Upper lobe of left lung (tissue), 6 donors: Measurements from ENCODE around the gene ITPRIP. TPM values are rescaled to one million over a fixed set of nuclear protein-coding genes. Genes with fewer than 3 reads are reported as not detected.

Experiments used
- ATAC-seq, 2 donors: fragments of 200-7000 bp; cut with Tn5 transposase; one replicate each; pipeline ENCODE4 v1.9.1; 2022; ENCODE audit warnings: mild to moderate bottlenecking in 2 of 2, moderate library complexity in 2 of 2; ENCODE audit not compliant: low FRiP score in 2 of 2
- DNase-seq, 2 donors: peaks; one replicate each; pipeline ENCODE4 v3.0.0-alpha.2; 2019 to 2020
- H3K27ac ChIP-seq, 4 donors: fragments of 200-600 bp; sonication (generic); one replicate each; pipeline ENCODE4 v1.5.1; 2016 to 2019
- H3K27me3 ChIP-seq, 4 donors: fragments of 200-600 bp; sonication (generic); one replicate each; pipeline ENCODE4 v1.5.1; 2017 to 2019
- H3K36me3 ChIP-seq, 4 donors: fragments of 200-600 bp; sonication (generic); one replicate each; pipeline ENCODE4 v1.5.1; 2016 to 2019
- H3K4me1 ChIP-seq, 4 donors: fragments of 200-600 bp; sonication (generic); one replicate each; pipeline ENCODE4 v1.5.1; 2018 to 2019
- H3K4me3 ChIP-seq, 4 donors: fragments of 200-600 bp; sonication (generic); one replicate each; pipeline ENCODE4 v1.5.1; 2017 to 2019; ENCODE audit warnings: mild to moderate bottlenecking in 2 of 4, moderate library complexity in 1 of 4
- H3K9me3 ChIP-seq, 4 donors: fragments of 200-600 bp; sonication (generic); one replicate each; pipeline ENCODE4 v1.5.1; 2018 to 2019
- EP300 ChIP-seq, 4 donors: sonication (generic); formaldehyde crosslinking; IDR thresholded peaks; one replicate each; pipeline ENCODE4 v1.5.1; 2017; ENCODE audit warnings: antibody characterized with exemption in 4 of 4, control low read depth in 2 of 4
- POLR2A ChIP-seq, 4 donors: fragments of 450-650 bp; IDR thresholded peaks; one replicate each; pipeline ENCODE4 v1.5.1; 2016 to 2017; ENCODE audit warnings: antibody characterized with exemption in 4 of 4, mild to moderate bottlenecking in 2 of 4
- POLR2AphosphoS5 ChIP-seq, 2 donors: sonication (generic); formaldehyde crosslinking; IDR thresholded peaks; one replicate each; pipeline ENCODE4 v1.5.1; 2017; ENCODE audit warnings: antibody characterized with exemption in 2 of 2
- WGBS, 2 donors: methylation state at CpG; one replicate each; pipeline ENCODE4 v1.1.5; 2017 to 2018; 5-methylcytosine and 5-hydroxymethylcytosine counted together
- total RNA-seq, 6 donors: library from RNA; depleted of rRNA in 4 of 6; stranded (reverse); fragments of >200 nt in 4 of 6; gene quantifications; one replicate each; pipeline versions ENCODE4 v1.1.0 to v1.2.1, GENCODE V29; 2016 to 2021
- TF ChIP-seq, protein P1 (sequence below), 6 experiments: fragments of 450-650 bp in 4 of 6; fragments of 200-600 bp in 2 of 6; sonication (generic) in 2 of 6; IDR thresholded peaks; one replicate each; pipeline ENCODE4 v1.5.1; 2016 to 2019; ENCODE audit warnings: antibody characterized with exemption in 6 of 6
- donor health status: DM: no; HTN: no; CAD: no; lungs with moderate emphysema.
- donor health status: DM: no; HTN: yes; CAD: no; lungs with severe emphysema.

ITPRIP gene
- total RNA-seq, 6 donors from 2014 or later, result 28.3 to 86.2 (median 34.4) TPM

- H3K36me3 ChIP-seq, result no peaks in the 10 kb centered on the region
- no peaks in the 10 kb centered on the region for H3K27me3 ChIP-seq
- peaks cover 0 to 11% (median 5%) of the 10 kb centered on the region in 4 donors for H3K9me3 ChIP-seq
- no peaks in the 10 kb centered on the region for H3K4me1 ChIP-seq
- no peak overlapping the region for H3K27ac ChIP-seq
- TF ChIP-seq, protein P1, sequence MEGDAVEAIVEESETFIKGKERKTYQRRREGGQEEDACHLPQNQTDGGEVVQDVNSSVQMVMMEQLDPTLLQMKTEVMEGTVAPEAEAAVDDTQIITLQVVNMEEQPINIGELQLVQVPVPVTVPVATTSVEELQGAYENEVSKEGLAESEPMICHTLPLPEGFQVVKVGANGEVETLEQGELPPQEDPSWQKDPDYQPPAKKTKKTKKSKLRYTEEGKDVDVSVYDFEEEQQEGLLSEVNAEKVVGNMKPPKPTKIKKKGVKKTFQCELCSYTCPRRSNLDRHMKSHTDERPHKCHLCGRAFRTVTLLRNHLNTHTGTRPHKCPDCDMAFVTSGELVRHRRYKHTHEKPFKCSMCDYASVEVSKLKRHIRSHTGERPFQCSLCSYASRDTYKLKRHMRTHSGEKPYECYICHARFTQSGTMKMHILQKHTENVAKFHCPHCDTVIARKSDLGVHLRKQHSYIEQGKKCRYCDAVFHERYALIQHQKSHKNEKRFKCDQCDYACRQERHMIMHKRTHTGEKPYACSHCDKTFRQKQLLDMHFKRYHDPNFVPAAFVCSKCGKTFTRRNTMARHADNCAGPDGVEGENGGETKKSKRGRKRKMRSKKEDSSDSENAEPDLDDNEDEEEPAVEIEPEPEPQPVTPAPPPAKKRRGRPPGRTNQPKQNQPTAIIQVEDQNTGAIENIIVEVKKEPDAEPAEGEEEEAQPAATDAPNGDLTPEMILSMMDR (IDR thresholded peaks at IDR 0.05), result no peak
- TF ChIP-seq POLR2A (IDR thresholded peaks at IDR 0.05) (no peak), POLR2AphosphoS5 (IDR thresholded peaks at IDR 0.05) (no peak), EP300 (IDR thresholded peaks at IDR 0.05) (no peak)
- 77 to 92% methylated on average over 1 of the region's 1 CpG for WGBS, 2 donors
- H3K4me3 ChIP-seq, result no peak overlapping the region
- DNase-seq (no peak), ATAC-seq (no peak)
These were observed 36.3 kb upstream of the ITPRIP start for GRCh38 chr10:104374591-104374990.

DNA sequence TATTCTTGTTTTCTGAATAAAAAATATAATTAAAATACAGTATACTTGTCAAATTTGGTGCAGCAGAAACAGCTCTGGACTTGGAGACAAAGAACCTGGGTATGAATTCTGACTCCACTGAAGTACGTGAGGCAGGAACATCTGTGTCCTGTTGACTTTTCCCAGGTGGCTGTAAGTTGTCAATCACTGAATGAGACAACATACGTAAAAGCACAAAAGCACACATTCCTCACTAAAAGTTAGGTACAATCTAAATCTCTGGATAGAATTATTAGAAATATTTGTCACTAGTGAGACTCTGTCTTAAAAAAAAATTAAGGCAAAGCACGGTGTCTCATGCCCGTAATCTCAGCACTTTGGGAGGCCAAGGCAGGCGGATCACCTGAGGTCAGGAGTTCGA lies 33.5 kb upstream of the ITPRIP start:
- TF ChIP-seq EP300 (IDR thresholded peaks at IDR 0.05), result no peak
- TF ChIP-seq POLR2AphosphoS5 (IDR thresholded peaks at IDR 0.05), result no peak
- TF ChIP-seq, protein P1 (IDR thresholded peaks at IDR 0.05), result no peak
- TF ChIP-seq POLR2A (IDR thresholded peaks at IDR 0.05), result no peak

DNA sequence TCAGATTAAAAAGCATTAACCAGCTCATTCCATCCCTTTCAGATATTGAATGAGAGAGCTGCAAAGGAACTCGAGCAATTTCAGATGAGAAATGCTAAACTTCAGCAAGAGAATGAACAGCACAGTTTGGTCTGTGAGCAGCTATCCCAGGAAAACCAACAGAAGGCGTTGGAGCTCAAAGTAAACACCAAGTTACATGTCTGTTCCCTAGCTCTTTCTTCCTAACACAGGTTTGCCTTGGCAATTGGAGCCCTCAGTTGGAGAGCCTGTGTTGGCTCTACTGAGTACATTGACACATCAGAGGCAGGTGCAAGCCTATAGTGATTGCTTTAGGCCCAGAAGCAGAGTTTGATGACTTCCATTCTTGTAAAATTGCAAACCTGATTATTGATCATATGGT lies 30.1 kb upstream of the ITPRIP start:
- WGBS, 2 donors, result 52 to 54% methylated on average over 2 of the region's 2 CpGs
- no peak for ATAC-seq
- Histone ChIP-seq H3K27me3 (no peaks in the 10 kb centered on the region), H3K4me3 (no peak overlapping the region), H3K36me3 (no peaks in the 10 kb centered on the region), H3K9me3 (peaks cover 0 to 11% (median 5%) of the 10 kb centered on the region in 4 donors), H3K4me1 (no peaks in the 10 kb centered on the region), H3K27ac (no peak overlapping the region)
- DNase-seq, result no peak
- no peak for TF ChIP-seq EP300 (IDR thresholded peaks at IDR 0.05)
- no peak for TF ChIP-seq POLR2AphosphoS5 (IDR thresholded peaks at IDR 0.05)

More for the DNA sequence above, 33.5 kb upstream of the ITPRIP start:
- ATAC-seq, result no peak
- DNase-seq, result no peak
- Histone ChIP-seq H3K4me3 (no peak overlapping the region), H3K27me3 (no peaks in the 10 kb centered on the region), H3K27ac (no peak overlapping the region), H3K4me1 (no peaks in the 10 kb centered on the region), H3K9me3 (peaks cover 0 to 11% (median 5%) of the 10 kb centered on the region in 4 donors), H3K36me3 (no peaks in the 10 kb centered on the region)
- 91 to 96% methylated on average over 6 of the region's 6 CpGs for WGBS, 2 donors

DNA sequence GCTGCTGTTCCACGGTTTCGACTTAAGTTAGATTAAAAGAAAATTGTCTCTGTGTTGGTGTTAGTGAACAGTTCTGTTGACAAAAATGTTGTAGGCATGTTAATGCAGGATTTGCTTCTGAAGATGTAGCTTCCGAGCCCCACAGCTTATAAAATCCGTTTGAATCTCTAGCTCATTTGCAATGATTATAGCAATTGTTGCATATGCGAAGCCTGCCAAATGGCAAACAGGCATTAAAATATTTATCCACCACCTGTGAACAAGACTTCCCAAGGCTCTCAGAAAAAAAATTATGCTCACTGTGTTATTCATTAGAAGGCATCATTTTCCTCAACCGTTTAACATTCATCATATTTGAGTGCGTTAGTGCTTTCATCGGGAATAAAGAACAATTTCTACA lies 29.6 kb upstream of the ITPRIP start:
- H3K36me3 ChIP-seq, result no peaks in the 10 kb centered on the region
- H3K27me3 ChIP-seq, result no peaks in the 10 kb centered on the region
- DNase-seq, result no peak
- no peak for TF ChIP-seq POLR2AphosphoS5 (IDR thresholded peaks at IDR 0.05)
- TF ChIP-seq, protein P1 (IDR thresholded peaks at IDR 0.05), result no peak
- TF ChIP-seq EP300 (IDR thresholded peaks at IDR 0.05), result no peak
- no peak for TF ChIP-seq POLR2A (IDR thresholded peaks at IDR 0.05)
- H3K27ac ChIP-seq, result no peak overlapping the region
- peaks cover 0 to 11% (median 5%) of the 10 kb centered on the region in 4 donors for H3K9me3 ChIP-seq
- H3K4me1 ChIP-seq, result no peaks in the 10 kb centered on the region
- no peak for ATAC-seq
- H3K4me3 ChIP-seq, result no peak overlapping the region
- WGBS, 2 donors, result 73 to 76% methylated on average over 8 of the region's 8 CpGs

DNA sequence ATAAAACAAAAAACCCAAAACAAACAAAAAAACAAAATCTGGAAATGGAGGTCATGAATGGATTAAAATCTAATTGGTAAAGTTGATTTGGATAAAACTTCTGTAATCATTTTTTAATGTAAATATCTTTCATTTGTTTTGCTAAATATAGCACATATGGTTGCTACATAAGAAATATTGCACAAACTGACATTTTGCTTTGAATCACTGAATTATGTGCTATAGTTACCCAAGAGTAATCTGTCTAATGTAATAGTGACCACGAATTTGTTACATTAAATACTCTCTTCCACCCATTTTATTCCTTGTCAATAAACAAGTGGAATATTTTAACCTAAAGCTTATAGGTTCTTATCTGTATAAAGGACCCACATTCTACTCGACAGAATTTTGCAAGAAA lies 21.5 kb upstream of the ITPRIP start:
- no peaks in the 10 kb centered on the region for H3K4me1 ChIP-seq
- ATAC-seq, result no peak
- WGBS, 2 donors, result 64 to 66% methylated on average over 2 of the region's 2 CpGs

More for the DNA sequence above, 21.5 kb upstream of the ITPRIP start:
- H3K36me3 ChIP-seq, result no peaks in the 10 kb centered on the region
- no peaks in the 10 kb centered on the region for H3K9me3 ChIP-seq
- TF ChIP-seq POLR2AphosphoS5 (IDR thresholded peaks at IDR 0.05) (no peak), POLR2A (IDR thresholded peaks at IDR 0.05) (no peak), EP300 (IDR thresholded peaks at IDR 0.05) (no peak)
- TF ChIP-seq, protein P1 (IDR thresholded peaks at IDR 0.05), result no peak
- H3K4me3 ChIP-seq, result no peak overlapping the region
- H3K27me3 ChIP-seq, result no peaks in the 10 kb centered on the region
- H3K27ac ChIP-seq, result no peak overlapping the region
- DNase-seq, result no peak
